WI38 (cell line): ENCODE measurements around the gene GALNT18.

Experiments used
- H3K4me3 ChIP-seq: 2 replicates; pipeline ENCODE4 v1.5.1; 2011; ENCODE audit warnings: low read depth, mild to moderate bottlenecking, control low read depth, low read length
- TF ChIP-seq, protein P1 (sequence below): IDR thresholded peaks from 2 replicates; pipeline ENCODE4 v1.5.1; 2012; ENCODE audit warnings: low read depth, mild to moderate bottlenecking, control low read depth, low read length

GALNT18 gene

DNA sequence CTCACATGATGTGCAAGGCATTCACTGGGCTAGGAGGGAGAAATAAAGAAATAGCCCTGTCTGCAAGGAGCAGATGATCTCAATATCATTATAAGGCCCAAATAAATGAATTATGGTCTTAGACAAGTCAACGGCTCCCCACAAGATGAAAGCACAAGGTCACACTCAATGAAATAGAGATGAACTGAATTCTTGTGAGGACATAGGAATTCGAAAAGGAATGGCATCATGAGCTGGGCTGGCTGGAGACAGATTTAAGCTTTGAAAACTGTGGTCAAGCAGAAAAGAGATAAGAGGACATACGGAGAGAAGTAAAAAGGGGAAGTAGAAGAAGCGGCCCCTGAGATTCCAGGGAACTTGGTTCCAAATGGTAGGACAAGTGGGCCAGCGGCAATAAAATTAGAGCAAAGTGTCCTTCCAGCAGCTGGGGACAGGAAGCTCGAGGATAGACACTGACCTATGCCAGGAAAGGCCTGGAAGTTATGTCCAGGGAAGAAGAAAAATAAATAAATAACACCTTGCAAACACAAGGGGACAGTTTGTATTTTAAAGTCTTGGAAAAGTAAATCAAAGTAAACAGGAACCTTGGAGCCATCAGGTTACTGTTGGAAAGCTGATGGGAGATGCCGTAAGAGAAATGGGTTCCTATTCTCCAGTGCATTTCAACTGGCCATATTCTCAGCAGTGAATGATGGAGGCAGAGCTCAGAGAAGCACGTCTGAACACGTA is 37.8 kb downstream of the GALNT18 start:
- no peak overlapping the region for H3K4me3 ChIP-seq
- TF ChIP-seq, protein P1, sequence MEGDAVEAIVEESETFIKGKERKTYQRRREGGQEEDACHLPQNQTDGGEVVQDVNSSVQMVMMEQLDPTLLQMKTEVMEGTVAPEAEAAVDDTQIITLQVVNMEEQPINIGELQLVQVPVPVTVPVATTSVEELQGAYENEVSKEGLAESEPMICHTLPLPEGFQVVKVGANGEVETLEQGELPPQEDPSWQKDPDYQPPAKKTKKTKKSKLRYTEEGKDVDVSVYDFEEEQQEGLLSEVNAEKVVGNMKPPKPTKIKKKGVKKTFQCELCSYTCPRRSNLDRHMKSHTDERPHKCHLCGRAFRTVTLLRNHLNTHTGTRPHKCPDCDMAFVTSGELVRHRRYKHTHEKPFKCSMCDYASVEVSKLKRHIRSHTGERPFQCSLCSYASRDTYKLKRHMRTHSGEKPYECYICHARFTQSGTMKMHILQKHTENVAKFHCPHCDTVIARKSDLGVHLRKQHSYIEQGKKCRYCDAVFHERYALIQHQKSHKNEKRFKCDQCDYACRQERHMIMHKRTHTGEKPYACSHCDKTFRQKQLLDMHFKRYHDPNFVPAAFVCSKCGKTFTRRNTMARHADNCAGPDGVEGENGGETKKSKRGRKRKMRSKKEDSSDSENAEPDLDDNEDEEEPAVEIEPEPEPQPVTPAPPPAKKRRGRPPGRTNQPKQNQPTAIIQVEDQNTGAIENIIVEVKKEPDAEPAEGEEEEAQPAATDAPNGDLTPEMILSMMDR = no peak

DNA sequence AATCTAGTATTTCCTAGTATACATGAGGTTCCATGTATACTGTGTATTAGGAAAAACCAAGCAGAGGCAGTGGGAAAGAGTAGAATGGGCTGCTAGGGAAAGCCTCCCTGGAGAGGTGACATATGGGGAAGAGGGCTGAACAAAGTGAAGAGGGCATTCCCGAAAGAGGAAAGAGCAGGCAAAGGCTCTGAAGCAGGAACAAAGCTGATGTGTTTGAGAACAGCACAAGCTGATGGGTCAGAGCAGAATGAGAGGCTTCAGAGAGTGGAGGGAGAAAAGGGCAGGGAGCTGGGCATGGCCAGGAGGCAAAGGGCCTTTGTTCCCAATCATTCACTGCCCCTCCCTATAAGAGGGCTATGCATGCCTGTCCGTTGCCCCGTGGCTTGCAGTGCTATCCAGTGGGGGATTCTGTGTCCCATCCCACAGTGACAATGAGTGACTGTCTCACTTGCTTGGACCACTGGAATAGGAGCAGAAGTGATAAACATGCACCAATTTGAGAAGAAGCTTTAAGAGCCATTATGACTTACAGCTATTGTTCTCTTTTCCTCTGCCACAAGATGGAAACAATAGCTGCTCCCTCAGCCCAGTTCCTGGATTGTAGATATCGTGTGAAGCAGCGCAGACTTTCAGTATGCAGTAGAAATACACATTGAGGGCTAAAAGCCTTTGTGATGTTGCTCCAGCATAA is 39.6 kb downstream of the GALNT18 start:
- TF ChIP-seq, protein P1 = no peak
- H3K4me3 ChIP-seq = no peak overlapping the region

DNA sequence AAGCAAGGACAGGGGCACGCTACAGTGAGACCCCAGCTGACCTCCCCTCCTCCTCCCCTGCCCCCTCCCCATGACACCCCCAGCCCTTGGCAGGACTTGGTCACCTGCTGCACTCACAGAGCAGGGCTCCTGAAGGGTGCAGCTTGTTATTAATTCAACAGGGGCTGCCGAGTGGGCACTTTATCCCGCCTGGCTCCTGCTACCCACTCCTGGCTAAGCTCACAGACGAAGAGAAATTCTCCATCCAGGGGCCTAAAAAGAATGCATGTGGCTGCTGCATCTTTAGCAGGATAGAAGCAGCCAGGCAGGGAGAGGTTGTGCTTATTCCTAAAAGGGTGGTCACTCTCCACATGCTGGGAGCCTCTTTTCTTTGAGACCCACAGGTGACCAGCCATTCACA is 40.3 kb downstream of the GALNT18 start:
- no peak overlapping the region for H3K4me3 ChIP-seq
- TF ChIP-seq, protein P1 = no peak

DNA sequence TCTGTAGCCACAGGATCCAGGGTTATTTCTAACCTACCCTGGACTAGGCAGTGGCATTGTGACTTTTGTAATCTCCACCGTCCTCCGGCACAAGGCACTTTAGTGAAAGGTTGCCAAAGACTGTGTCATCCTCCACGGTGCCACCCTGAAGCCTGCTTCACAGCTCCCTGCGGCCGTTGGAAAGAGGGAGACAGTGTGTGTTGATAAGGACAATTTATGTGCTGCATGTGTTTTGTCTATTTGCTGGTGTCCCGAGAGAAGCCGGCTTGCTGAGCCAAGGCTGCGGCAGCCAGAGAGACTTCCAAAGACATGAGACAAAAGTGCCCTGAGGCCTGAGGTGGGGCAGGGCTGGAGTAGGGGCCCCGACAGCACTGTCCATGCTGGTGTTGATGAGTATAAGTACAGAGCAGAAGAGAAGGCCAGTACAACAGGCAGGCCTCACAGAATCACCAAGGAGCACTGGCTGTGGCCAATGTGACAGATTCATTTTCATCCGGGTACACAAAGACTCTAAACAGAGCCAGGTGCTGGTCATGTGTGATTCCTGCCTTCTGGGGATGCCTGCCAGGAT is 40.9 kb downstream of the GALNT18 start:
- TF ChIP-seq, protein P1 = no peak
- H3K4me3 ChIP-seq = no peak overlapping the region

DNA sequence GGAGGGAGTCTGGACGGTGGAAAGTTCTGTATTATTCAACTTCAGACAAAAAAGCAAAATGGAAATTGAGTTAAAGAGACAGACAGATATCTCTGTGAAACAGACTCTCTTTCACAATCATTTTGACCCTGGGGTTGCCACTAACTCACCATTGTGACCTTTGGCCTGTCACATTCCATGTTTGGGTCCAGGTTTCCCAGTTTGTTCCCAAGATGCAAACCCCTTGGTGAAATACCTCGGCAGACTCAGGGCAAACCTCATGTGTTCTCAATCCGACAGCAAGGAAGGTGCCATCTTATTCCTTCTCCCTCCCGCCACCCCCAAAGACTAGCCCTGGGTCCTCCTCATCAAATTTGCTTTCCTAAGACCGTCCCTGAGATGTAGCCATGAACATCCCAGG is 41.8 kb downstream of the GALNT18 start:
- H3K4me3 ChIP-seq = no peak overlapping the region
- TF ChIP-seq, protein P1 = no peak

DNA sequence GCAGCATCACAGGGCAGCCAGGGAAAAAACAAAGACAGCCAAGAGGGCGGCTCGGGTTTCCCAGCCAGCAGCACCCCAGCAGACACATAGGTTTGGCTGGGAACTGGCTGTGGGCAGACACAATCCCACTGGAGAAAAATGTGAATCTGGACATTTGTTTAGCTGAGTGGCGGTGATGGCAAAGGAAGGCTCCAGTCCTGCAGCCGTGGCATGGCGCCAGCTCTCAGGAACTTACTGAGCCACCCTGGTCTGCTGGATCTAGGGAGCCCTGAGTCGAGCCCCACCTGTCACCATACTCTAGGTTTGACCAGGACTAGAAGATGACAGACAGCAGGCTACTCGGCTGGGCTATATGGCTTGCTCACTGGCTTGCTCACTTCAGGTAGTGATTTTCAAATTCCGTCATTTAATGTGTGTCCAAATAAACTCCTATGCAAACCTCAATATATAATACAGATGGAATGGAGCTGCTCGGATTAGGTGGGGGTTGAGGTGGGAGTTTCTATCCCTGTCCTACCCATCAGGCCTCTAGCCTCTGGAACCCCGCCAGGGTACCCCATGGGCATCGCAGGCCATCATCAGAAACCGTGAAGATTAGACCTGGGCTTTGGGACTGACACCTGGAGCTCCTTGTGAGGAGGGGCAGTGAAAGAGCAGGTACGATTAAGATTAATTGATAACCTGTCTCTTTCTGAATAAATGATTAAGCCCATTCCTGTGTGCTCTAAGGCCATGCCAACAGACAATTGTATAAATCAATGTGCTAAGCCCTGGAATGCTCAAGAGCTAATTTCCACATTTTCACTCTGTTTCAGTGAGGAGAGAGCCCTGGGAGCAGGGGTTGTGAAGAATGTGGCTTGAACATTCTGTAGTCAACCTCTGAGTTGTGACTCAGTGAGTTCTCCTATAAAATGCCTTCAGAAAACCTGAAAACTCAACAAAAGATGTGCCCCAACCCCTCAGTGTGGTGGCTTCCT is 42.5 kb downstream of the GALNT18 start:
- TF ChIP-seq, protein P1 = no peak
- no peak overlapping the region for H3K4me3 ChIP-seq
